Sigmoid colon (tissue), 7 donors: ENCODE data around the gene DNAJB13. TPM values are rescaled to one million over a fixed set of nuclear protein-coding genes. Genes with fewer than 3 reads are reported as not detected.

Experiments used
- DNase-seq: peaks from one replicate; pipeline ENCODE4 v3.0.0-alpha.2; 2019
- H3K27ac ChIP-seq, 4 donors: fragments of 200-600 bp; sonication (generic); one replicate each; pipeline ENCODE4 v1.5.1; 2016 to 2019; ENCODE audit warnings: mild to moderate bottlenecking in 1 of 4
- H3K27me3 ChIP-seq, 3 donors: fragments of 200-600 bp; sonication (generic); one replicate each; pipeline ENCODE4 v1.5.1; 2019; ENCODE audit warnings: mild to moderate bottlenecking in 1 of 3
- H3K36me3 ChIP-seq, 4 donors: fragments of 200-600 bp; sonication (generic); one replicate each; pipeline ENCODE4 v1.5.1; 2016 to 2019
- H3K4me1 ChIP-seq, 4 donors: fragments of 200-600 bp; sonication (generic); one replicate each; pipeline ENCODE4 v1.5.1; 2017 to 2019
- H3K4me3 ChIP-seq, 4 donors: fragments of 200-600 bp; sonication (generic); one replicate each; pipeline ENCODE4 v1.5.1; 2017 to 2019; ENCODE audit warnings: mild to moderate bottlenecking in 2 of 4, moderate library complexity in 1 of 4
- H3K9me3 ChIP-seq, 4 donors: fragments of 200-600 bp in 3 of 4; sonication (generic) in 3 of 4; one replicate each; pipeline versions ENCODE4 v1.5.1 to v1.6.1; 2013 to 2019
- EP300 ChIP-seq, 4 donors: sonication (generic); formaldehyde crosslinking; IDR thresholded peaks; one replicate each; pipeline ENCODE4 v1.6.1; 2017; ENCODE audit warnings: antibody characterized with exemption in 4 of 4
- POLR2A ChIP-seq, 2 donors: fragments of 450-650 bp; IDR thresholded peaks; one replicate each; pipeline ENCODE4 v1.6.1; 2016; ENCODE audit warnings: antibody characterized with exemption in 2 of 2, mild to moderate bottlenecking in 2 of 2, moderate library complexity in 2 of 2
- POLR2AphosphoS5 ChIP-seq, 4 donors: sonication (generic); formaldehyde crosslinking; IDR thresholded peaks; one replicate each; pipeline ENCODE4 v1.6.1; 2017; ENCODE audit warnings: antibody characterized with exemption in 4 of 4
- WGBS, 2 donors: extraction: QIAGEN DNeasy Blood & Tissue Kit; methylation state at CpG; one replicate each; pipeline ENCODE4 v1.1.7; 2013; 5-methylcytosine and 5-hydroxymethylcytosine counted together
- intact Hi-C: fragments of 100-400 bp; cut with DNase I; formaldehyde crosslinking; loops from one replicate; pipeline ENCODE4 v1.15.1; 2023
- polyA plus RNA-seq, 3 donors: library from polyadenylated mRNA; stranded (reverse); fragments of 200-250 nt; gene quantifications; one replicate each; pipeline ENCODE4 v1.2.3, GENCODE V29; 2013
- total RNA-seq, 4 donors: library from RNA; depleted of rRNA; stranded (reverse); fragments of >200 nt; gene quantifications; one replicate each; pipeline ENCODE4 v1.1.0, GENCODE V29; 2016
- TF ChIP-seq, protein P1 (sequence below), 4 experiments: fragments of 450-650 bp in 3 of 4; fragments of 200-600 bp in 1 of 4; IDR thresholded peaks; one replicate each; pipeline ENCODE4 v1.5.1; 2016 to 2019; ENCODE audit warnings: antibody characterized with exemption in 4 of 4, mild to moderate bottlenecking in 3 of 4, moderate library complexity in 2 of 4
- donor health status: healthy with polysubstance abuse.
- donor health status: Bipolar disorder and iron deficiency.
- donor health status: healthy.

The DNAJB13 gene
- total and polyA plus RNA-seq, 7 donors: 0.27 TPM; not detected in 6

DNA sequence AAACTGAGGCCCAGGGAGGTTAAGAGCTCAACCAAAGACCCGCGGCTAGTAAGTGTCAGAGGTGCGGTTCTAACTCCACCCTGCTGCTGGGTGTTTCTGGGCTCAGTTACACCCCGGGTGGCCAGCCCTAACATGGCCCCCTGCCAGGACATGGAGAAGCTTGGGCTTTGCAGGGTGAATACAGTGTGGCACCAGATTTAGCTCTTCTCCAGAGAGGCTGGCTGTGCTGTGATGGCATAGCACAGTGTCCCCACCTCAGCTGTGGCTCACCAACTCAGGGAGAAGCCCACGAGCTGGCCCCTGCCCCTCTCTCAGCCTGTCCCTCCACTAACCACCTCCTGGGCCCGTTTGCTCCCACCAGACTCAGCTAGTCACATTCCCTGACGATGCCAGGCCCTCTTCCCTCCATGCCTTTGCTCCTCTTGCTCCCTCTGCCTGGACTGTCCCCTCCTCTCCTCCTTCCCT is 51.0 kb downstream of the DNAJB13 start:
- WGBS, 2 donors: 77 to 87% methylated on average over 7 of the region's 7 CpGs
- Histone ChIP-seq H3K4me1 (peaks cover 0 to 5% (median 0%) of the 10 kb centered on the region in 4 donors), H3K27ac (no peak overlapping the region), H3K9me3 (no peaks in the 10 kb centered on the region), H3K4me3 (no peak overlapping the region), H3K27me3 (no peaks in the 10 kb centered on the region), H3K36me3 (peaks cover 0 to 17% (median 3%) of the 10 kb centered on the region in 4 donors)
- intact Hi-C loops: no loop called here
- peak; percentile 38 for DNase-seq
- TF ChIP-seq POLR2A (IDR thresholded peaks at IDR 0.05) (no peak), POLR2AphosphoS5 (IDR thresholded peaks at IDR 0.05) (no peak)
- TF ChIP-seq, protein P1, sequence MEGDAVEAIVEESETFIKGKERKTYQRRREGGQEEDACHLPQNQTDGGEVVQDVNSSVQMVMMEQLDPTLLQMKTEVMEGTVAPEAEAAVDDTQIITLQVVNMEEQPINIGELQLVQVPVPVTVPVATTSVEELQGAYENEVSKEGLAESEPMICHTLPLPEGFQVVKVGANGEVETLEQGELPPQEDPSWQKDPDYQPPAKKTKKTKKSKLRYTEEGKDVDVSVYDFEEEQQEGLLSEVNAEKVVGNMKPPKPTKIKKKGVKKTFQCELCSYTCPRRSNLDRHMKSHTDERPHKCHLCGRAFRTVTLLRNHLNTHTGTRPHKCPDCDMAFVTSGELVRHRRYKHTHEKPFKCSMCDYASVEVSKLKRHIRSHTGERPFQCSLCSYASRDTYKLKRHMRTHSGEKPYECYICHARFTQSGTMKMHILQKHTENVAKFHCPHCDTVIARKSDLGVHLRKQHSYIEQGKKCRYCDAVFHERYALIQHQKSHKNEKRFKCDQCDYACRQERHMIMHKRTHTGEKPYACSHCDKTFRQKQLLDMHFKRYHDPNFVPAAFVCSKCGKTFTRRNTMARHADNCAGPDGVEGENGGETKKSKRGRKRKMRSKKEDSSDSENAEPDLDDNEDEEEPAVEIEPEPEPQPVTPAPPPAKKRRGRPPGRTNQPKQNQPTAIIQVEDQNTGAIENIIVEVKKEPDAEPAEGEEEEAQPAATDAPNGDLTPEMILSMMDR (IDR thresholded peaks at IDR 0.05): no peak

- 95 to 97% methylated on average over 4 of the region's 4 CpGs for WGBS, 2 donors
- peak; percentile 32 for DNase-seq
- Histone ChIP-seq H3K4me1 (peaks cover 0 to 5% (median 0%) of the 10 kb centered on the region in 4 donors), H3K4me3 (no peak overlapping the region), H3K9me3 (no peaks in the 10 kb centered on the region), H3K27ac (no peak overlapping the region), H3K27me3 (no peaks in the 10 kb centered on the region), H3K36me3 (peaks cover 0 to 17% (median 3%) of the 10 kb centered on the region in 4 donors)
- intact Hi-C loops: no loop called here
- TF ChIP-seq POLR2A (IDR thresholded peaks at IDR 0.05): no peak
- no peak for TF ChIP-seq EP300 (IDR thresholded peaks at IDR 0.05)
- TF ChIP-seq, protein P1 (IDR thresholded peaks at IDR 0.05): no peak
- TF ChIP-seq POLR2AphosphoS5 (IDR thresholded peaks at IDR 0.05): no peak
Observed at GRCh38 chr11:74002832-74003231, 52.0 kb downstream of the DNAJB13 start.

GRCh38 chr11:74004046-74004695 is 53.3 kb downstream of the DNAJB13 start:
- Histone ChIP-seq H3K27me3 (no peaks in the 10 kb centered on the region), H3K27ac (no peak overlapping the region), H3K4me1 (peaks cover 0 to 5% (median 0%) of the 10 kb centered on the region in 4 donors), H3K9me3 (no peaks in the 10 kb centered on the region), H3K36me3 (peaks cover 0 to 17% (median 3%) of the 10 kb centered on the region in 4 donors), H3K4me3 (no peak overlapping the region)
- 87 to 94% methylated on average over 6 of the region's 6 CpGs for WGBS, 2 donors
- intact Hi-C loops: no loop called here
- TF ChIP-seq POLR2AphosphoS5 (IDR thresholded peaks at IDR 0.05) (no peak), POLR2A (IDR thresholded peaks at IDR 0.05) (no peak), EP300 (IDR thresholded peaks at IDR 0.05) (no peak)
- TF ChIP-seq, protein P1 (IDR thresholded peaks at IDR 0.05): no peak
- peak; percentile 24 for DNase-seq

- DNase-seq: peak; percentile 52
- no peaks in the 10 kb centered on the region for H3K27me3 ChIP-seq
- intact Hi-C loops: no loop called here
- H3K36me3 ChIP-seq: peaks cover 0 to 17% (median 3%) of the 10 kb centered on the region in 4 donors
- H3K9me3 ChIP-seq: no peaks in the 10 kb centered on the region
- peaks cover 0 to 5% (median 0%) of the 10 kb centered on the region in 4 donors for H3K4me1 ChIP-seq
- H3K4me3 ChIP-seq: no peak overlapping the region
- H3K27ac ChIP-seq: no peak overlapping the region
- 60 to 80% methylated on average over 11 of the region's 11 CpGs for WGBS, 2 donors
- no peak for TF ChIP-seq POLR2A (IDR thresholded peaks at IDR 0.05)
- no peak for TF ChIP-seq EP300 (IDR thresholded peaks at IDR 0.05)
- TF ChIP-seq, protein P1 (IDR thresholded peaks at IDR 0.05): no peak
- TF ChIP-seq POLR2AphosphoS5 (IDR thresholded peaks at IDR 0.05): no peak
Observed at GRCh38 chr11:74004759-74005615, 54.2 kb downstream of the DNAJB13 start.
